DMS79 (cell line): ENCODE measurements around the gene VPS37B.
"Not testable (repeated sequence)": the region's sequence is repeated elsewhere in the genome, so short reads cannot be mapped to it uniquely, and the experiment has no call there.

ENCODE experiments used
- DNase-seq: peaks from one replicate; lab custom pipeline; 2025; lab: John Stamatoyannopoulos, UW

The VPS37B gene

DNA sequence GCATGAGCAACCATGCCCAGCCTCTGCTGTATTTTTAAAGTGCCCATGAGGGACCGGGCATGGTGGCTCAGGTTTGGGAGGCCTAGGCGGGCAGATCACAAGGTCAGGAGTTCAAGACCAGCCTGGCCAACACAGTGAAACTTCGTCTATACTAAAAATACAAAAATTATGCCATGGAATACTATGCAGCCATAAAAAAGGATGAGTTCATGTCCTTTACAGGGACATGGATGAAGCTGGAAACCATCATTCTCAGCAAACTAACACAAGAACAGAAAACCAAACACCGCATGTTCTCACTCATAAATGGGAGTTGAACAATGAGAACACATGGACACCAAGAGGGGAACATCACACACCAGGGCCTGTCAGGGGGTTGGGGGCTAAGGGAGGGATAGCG is 9.3 kb upstream of the VPS37B start:
- DNase-seq = not testable (repeated sequence)

DNA sequence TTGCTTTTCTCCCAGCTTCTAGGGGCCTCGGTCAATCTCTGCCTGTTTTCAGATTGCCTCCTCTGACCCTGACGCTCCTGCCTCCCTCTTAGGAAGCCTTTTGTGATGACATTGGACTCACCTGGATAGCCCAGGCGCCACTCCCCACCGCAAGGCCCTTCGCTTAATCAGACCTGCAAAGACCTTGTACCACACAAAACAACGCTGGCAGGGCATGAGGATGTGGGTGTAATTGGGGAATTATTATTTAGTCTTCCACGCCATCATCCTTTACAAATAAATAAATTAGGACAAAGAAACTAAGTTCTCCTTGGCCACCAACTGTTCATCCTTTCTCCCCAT is 7.7 kb upstream of the VPS37B start:
- DNase-seq = no peak

DNA sequence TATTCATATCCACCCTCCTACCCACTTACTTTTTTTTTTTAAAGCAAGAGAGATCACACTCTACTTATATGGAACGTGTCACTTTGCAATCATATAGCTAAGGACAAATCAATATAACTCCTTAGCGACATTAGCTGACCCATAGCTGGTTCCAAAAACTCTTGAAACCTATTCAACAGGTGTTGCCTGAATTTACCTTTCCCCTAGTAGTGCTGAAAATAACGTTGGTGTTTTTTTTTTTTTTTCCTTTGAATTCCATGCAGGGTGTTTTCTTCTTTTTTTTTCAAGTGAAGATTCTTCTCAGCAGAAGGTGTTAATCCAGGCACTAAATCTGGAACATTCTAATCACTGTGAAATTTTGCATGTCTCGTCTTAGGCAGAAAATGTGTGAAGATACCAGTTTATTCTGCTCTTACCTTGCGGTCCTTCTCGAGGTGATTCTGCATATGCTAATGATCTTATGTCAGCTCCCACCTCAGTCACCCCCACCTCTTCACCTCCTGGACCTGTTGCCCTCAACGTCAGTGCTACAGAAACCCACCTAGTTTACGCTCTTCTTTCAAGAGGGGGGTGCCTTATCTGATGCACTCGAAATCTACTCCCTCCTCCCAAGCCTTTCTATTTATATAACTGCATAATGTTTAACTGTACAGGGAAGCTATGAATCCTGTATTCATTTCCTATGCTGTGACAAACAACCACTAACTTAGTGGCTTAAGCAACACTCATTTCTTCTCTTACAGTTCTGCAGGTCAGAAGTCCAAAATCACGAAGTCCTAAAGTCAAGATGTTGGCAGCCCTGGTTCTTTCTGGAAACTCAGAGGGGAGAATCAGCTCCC is 7.1 kb upstream of the VPS37B start:
- DNase-seq = no peak

DNA sequence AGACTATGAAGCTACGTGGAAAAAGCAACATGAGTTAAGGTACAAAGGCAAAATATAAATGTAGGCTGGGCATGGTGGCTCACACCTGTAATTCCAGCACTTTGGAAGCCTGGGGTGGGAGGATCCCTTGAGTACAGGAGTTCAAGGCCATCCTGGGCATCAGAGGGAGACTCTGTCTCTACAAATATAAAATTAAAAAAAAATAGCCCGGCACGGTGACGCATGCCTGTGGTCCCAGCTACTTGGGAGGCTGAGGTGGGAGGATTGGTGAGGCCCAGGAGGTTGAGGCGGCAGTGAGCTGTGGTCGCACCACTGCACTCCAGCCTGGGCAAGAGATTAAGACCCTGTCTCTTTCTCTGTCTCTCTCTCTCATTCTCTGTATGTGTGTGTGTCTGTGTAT is 4.0 kb upstream of the VPS37B start:
- no peak for DNase-seq

DNA sequence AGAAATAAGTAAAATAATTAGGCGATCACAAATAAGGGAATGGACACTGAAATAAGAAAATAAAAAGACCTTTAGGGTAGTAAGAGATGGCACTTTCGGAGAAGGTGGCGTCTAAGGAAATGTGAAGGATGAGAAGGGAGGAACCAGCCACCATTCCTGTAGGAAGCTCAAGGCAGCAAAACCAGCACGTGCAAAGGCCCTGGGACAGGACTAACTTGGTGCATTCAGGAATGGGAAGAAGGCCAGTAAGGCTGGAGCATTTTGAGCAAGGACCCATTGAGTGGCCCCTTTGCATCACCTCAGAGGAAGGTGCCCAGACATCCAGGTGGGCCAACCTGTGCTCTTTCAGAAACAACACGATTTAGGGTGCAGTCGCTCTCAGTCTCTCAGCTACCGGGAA is 738 bp upstream of the VPS37B start:
- DNase-seq = no peak

DNA sequence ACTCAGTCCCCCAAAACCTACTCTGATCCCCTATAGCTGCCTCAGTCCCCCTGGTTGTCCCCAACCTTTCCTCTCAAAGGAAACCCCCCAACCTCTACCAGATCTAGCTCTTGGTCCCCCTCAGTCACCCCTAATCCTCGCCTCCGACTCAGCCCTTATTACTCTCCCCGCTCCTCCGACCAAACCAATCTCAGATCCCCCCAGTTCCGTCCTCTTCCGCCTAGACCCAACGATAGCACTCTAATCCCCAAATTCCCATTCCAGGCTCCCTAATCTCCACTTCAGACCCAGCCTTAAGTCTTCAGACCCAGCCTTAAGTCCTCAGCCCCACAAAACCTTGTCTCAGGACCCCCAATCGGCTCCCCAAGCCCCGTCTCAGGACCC is 612 bp downstream of the VPS37B start:
- DNase-seq = no peak

DNA sequence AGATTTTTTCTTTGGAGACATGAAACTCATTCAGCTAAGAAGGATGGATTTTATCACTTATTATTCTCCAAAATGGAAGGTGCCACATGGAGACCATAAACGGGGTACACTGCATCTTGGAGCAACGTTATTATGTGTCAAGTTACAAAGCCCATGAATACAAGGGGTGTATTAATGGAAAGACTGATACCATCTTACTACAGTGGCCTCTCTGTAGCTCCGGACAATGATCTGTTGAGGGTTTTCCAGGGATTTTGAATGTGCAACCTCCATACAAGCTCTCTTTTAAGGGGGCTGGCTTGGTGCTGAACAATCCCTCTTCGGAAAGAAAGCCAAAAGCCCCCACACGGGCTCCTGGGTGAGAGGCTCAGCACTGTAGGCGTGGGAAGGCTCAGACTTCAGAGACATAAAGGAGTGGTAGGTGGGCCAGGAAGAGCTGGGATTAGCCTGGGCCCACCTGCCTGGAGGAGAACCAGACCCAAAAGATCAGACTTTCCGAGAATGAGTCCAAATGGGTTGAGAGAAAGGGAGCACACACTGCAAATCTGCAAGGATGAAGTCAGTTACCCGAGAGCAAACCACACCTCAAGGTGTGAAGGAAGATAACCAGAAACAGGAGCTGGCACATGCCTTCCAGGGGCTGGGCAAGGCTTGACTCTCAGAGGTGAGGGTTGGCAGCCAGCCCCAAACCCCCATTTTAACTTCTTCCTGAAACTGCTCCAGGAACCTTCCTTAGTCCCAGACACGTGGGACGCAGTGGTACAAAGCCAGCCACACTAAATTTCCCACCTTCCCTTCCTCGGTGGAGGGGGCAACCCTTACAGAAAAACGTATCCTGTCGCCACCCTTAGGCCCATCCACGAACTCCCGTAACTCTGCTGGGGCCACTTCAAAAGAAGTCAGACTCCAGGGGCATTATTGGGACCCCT is 1.5 kb downstream of the VPS37B start:
- DNase-seq = no peak

DNA sequence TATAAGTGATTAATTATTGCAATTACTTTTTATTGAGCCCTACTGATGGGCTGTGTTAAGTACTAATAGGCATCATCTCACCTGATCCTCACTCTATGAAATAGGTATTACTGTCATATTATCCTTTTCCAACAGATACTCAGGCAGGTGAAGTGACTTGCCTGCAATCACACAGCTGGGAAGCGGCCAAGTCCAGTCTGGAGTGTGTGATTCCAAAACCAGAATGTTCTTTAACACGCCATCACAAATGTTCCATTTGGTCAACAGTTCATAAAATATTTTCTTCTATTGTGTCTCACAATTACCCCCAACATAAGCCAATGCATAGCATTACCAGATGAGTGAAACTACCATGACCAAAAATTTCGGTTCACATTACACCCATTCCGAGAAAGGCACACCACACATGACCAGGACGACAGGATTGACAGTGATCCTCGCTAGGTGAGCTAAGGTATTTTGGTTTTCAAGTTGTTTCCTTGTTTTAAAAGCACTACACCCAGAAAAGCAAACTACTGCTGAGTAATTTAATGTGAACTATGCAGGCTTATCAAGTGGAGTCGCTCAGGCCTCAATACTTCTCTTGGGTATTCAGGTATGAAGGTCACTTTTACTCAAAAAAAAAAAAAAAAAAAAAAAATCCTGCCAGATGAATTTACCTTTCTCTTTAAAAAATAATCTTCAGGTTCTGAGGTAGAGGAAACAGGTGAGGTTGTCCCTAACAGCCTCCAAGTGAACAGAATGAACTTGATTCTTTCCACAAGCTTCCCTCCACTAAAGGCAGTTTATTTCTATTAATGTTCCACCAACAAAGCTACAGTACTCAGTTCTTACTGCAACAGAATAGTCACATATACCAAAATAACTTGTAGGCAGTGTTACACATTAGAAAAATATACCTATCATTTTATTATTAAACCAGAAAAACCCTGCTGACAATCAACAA is 2.4 kb downstream of the VPS37B start:
- DNase-seq = no peak

DNA sequence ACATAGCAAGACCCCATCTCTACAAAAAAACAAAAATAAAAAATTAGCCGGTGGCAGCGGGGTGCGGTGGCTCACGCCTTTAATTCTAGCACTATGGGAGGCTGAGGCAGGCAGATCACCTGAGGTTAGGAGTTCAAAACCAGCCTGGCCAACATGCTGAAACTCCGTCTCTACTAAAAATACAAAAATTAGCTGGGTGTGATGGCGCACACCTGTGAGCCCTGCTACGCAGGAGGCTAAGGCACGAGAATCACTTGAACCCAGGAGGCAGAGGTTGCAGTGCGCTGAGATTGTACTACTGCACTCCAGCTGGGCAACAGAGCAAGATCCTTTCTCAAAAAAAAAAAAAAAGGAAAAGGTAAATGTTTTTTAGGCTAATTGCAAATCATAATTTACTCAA is 3.2 kb downstream of the VPS37B start:
- DNase-seq = not testable (repeated sequence)

DNA sequence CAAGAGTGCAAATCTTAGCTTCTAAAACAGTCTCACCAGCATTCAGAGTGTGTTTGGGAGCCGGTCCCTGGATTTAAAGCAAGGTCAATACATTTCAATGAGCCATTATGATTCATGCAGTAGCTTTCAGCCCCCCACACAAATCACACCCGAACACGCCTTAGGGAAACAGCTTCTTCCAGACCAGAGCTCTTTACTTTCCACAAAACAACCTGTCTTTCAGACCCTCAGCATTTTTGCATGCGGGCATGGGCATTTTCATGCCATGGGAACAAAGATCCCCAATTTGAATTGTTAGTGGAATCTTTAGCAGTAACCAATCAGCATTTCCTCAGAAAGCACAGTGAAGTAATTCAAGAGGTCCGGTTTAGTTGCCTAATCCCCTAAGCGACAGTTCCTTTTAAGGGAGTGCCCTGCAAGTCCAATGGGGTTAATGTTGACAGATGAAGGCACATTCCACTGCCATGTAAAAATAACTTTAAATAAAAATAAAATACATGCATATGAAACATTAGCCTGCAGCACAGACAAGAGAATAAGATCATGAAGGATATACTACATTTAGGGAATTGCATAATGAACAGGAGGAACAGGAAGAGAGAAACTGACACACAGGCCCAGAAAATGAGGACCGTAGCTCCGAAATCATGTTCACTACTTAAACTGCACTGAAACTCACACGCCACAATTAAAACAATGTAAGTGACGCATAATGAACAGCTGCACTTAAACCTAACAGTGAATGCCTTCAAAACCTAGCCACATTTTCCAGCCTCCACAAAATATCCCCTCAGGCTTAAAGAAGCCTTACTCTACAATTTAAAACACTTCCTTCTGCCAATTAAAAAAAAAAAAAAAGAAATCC is 4.0 kb downstream of the VPS37B start:
- DNase-seq = no peak

DNA sequence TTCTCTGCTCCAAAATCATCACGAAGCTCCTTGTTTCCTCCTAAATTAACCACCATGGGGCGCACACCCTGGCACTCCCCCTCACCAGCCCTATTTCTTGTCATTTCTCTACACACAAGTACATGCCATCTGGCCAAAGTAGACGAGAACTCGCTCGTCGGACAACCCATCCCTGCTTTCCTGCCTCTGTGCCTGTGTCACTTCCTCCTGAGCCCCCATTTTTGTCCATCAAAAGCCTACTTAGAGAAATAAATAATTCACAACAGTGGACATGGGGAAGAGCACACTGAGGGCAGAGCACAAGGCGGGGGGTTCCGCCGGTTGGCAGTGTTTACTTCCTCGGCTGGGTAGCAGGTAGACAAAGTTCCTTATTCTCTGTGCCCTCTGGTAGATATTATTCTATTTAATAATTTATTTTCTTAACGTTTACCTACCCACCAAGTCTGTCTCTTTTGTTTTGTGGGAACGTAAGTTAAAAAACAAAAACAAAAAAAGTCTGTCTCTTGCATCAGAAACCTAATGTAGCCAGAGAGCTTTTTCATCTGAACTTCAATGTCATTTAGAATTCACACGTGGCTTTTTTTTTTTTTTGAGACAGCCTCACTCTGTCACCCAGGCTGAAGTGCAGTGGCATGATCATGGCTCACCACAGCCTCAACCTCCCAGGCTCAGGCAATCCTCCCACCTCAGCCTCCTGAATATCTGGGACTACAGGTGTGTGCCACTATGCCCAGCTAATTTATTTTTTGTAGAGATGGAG is 6.0 kb downstream of the VPS37B start:
- no peak for DNase-seq

DNA sequence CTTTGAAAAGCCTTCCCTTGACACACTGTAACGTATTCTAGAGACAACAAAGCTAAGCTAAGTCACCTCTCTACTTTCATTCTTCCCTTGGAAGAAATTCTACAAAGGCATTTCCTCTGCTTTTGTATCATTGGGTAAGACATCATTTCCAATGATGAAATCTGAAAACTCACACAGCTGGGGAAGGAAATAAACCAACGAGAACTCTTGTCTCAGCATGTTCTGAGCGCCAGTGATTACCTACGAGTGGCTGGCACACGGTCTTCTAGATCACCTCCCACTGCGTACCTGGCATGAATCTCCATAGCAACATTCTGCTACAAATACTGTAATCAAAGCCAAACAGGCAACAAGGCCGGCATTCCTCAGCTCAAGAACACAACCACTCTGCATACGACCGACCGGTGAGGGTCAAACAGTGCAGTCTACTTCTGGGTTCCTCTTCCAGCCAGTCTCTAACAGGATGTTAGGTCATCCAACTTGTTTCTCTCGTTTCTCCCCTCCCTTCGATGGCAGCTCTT is 7.6 kb downstream of the VPS37B start:
- peak; percentile 89 for DNase-seq

DNA sequence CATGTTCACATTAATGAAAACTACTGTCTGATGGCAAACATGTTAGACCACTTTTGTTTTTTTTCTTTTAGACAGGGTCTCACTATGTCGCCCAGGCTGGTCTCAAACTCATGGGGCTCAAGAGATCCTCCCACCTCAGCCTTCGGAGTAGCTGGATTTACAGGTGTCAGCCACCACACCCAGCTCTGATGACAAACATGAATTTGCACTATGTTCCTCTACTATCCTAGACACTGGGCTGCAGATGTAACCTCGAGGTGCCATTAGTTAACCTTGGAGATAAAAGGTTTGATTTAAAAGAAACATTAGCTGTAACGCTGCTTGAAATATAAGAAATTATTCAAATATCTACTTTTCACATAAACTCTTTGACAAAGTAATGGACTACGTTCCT is 8.1 kb downstream of the VPS37B start:
- DNase-seq = no peak

DNA sequence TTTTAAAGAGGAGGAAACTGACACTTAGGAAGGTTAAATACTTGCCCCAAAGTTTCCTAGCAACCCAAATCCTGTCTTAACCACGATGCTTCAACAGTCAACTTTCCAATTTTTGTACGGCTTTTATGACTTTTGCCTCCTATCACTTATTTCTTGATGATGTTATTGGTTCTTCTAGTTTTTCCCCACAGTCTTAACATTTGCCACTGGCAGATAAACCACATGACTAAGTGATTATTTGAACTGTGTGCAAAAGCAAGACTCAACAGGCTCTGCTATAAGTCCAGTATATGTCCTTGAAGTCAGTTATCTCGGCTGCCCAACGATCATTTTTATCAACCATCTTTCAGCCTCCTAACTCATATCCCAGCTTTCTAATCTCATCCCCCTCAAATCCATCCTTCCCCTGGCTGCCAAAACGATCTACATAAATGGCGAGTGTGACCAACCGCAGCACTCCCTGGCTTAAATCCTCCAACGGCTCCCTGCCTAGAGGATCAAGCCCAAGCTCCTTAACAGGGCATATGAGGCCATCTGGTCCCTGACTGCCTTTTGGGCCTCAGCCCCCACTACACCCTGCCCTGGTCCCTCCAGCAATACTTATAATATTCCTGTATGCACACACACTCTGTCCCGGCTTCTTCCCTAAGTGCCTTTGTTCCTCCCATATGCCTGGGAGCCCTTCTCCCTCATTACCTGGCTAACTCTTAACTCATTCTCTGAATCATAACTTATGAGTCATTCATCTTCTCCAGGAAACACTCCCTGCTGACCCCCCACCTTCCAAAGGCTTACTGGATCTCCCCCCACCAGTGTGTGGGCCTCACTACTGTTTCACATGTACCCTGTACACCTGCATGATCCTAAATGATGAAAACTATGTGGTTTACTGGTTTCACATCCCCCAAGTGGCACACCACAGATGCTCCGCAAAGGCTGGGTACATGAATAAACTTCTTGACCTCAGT is 8.8 kb downstream of the VPS37B start:
- DNase-seq = no peak

DNA sequence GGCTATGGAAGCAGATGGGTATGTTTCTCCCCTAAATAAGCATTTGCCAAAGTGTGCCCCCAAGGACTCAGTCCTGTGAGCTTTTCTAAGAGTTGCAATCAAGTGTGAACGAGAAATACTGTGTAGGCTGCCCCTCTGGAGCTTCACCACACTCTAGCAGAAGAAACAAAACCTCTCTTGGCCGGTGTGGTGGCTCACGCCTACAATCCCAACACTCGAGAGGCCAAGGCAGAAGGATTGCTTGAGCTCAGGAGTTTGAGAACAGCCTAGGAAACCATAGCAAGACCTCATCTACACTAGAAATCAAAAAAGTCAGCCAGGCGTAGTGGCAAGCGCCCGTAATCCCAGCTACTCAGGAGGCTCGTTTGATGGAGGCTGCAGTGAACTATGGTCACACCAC is 9.8 kb downstream of the VPS37B start:
- no peak for DNase-seq

DNA sequence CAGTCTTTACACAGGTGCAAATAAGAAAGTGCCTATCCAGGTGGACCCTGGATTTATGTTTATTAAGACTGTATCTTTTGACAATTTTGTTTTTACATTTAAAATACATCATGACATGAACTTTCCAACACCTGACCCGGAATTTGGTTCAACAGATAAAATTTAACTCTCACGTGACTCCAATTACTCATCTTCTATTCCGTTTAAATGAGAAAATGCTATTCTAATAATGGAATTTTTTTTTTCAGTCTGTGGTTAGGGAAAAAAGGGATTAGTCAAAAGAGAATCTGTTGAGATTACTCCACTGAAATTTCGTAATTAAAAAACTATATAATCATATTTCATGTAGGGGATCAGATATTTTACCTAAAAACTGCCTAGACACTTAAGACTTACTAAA is 11.1 kb downstream of the VPS37B start:
- no peak for DNase-seq

DNA sequence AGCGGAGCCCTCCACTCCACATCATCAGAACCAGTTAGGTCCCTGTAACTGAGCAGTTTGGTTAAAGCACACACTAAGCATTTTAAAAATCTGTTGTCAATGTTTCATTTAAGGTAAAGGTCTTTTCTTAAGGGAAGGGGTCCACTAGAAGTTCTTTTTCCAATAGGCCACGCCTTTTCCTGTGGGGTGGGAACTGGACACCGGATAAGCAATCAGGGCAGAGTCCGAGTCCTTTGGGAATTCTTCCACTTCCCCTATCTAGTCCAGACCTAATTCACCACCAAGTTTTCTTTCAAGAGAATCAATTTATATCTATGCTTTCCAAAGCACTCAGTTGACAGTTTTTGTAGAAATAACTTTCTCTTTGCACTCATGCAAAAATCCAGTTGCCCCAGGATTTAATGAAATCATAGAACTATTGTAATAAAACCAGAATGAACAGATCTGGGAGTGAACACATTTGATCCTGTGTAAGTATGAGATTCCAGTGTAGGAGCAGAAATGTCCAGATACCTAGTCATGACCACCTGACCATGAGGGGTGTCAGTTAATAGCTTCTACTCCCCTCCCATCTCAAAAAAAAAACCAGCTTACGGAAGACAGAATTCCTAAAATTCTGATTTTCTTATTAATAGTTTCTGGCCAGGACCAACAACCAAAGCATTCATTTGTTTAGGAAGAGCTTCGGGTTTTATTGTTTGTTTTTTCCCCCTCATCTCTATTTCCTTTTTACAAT is 11.7 kb downstream of the VPS37B start:
- no peak for DNase-seq

DNA sequence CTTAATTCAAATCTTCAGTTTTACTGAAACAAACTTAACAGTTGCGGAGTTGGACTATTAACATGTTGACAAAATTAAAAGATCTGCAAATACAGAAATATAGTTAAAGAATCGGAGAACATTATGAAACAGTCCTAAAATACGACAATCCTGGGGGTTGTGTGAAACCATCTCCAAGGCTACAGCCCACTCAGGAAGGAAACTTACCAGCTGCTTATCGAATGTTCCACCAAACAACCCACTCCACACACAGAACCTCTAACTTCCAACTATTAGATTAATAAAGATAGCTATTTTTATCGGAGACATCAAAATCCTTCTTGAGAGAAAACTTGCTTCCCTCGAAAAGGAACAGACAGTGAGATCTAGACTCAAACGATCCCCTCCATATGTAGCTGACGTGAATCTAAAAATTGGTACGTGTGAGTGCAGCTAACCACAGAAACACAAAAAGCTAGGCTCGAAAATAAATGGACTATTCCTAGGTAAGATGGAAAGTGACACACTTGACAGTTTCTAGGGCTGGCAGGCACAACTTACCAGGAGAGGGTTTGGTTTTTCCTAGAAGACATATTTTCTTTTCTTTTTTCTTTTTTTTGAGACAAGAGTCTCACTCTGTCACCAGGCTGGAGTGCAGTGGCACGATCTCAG is 12.9 kb downstream of the VPS37B start:
- no peak for DNase-seq
